ENCODE data around the gene HAAO.

The HAAO gene

GRCh38 chr2:42765686-42766085 is 26.7 kb downstream of the HAAO start:
- no peak overlapping the region for H3K4me3 ChIP-seq (ENCODE audit: low read depth, low read length)
- no peaks in the 10 kb centered on the region for H3K36me3 ChIP-seq
- DNase-seq = no peak
- H3K27me3 ChIP-seq = no peaks in the 10 kb centered on the region
- H3K9me3 ChIP-seq = no peaks in the 10 kb centered on the region
- H3K4me1 ChIP-seq = no peaks in the 10 kb centered on the region; the same call in 1 of the 2 replicates
- no peak for TF ChIP-seq CTCF (IDR thresholded peaks at IDR 0.05; ENCODE audit: low read depth, low read length)

- no peaks in the 10 kb centered on the region; the same call in 1 of the 2 replicates for H3K4me1 ChIP-seq
- no peak for TF ChIP-seq CTCF (IDR thresholded peaks at IDR 0.05; ENCODE audit: low read depth, low read length)
- no peaks in the 10 kb centered on the region for H3K27me3 ChIP-seq
- H3K9me3 ChIP-seq = no peaks in the 10 kb centered on the region
- no peaks in the 10 kb centered on the region for H3K36me3 ChIP-seq
- H3K4me3 ChIP-seq (ENCODE audit: low read depth, low read length) = no peak overlapping the region
- DNase-seq = no peak
Measured at GRCh38 chr2:42764901-42765300, 27.5 kb downstream of the HAAO start.

GRCh38 chr2:42764096-42764495 is 28.3 kb downstream of the HAAO start, which contains the start of gene OXER1:
Gene OXER1 (minus strand): TSS chr2:42764135. CDS start chr2:42764062, 73 bp downstream.
- H3K36me3 ChIP-seq = no peaks in the 10 kb centered on the region
- H3K9me3 ChIP-seq = no peaks in the 10 kb centered on the region
- no peak for TF ChIP-seq CTCF (IDR thresholded peaks at IDR 0.05; ENCODE audit: low read depth, low read length)
- H3K4me1 ChIP-seq = no peaks in the 10 kb centered on the region; the same call in 1 of the 2 replicates
- H3K4me3 ChIP-seq (ENCODE audit: low read depth, low read length) = no peak within 1 kb of the TSS
- DNase-seq = no peak
- H3K27me3 ChIP-seq = no peaks in the 10 kb centered on the region

GRCh38 chr2:42762823-42763804 is 29.3 kb downstream of the HAAO start:
- no peak for DNase-seq

GRCh38 chr2:42762155-42762554 is 30.2 kb downstream of the HAAO start:
- Histone ChIP-seq H3K9me3 (no peaks in the 10 kb centered on the region), H3K27me3 (no peaks in the 10 kb centered on the region), H3K4me3 (ENCODE audit: low read depth, low read length) (no peak overlapping the region), H3K36me3 (no peaks in the 10 kb centered on the region; the same call in 1 of the 2 replicates), H3K4me1 (no peaks in the 10 kb centered on the region)
- no peak for TF ChIP-seq CTCF (IDR thresholded peaks at IDR 0.05; ENCODE audit: low read depth, low read length)
- DNase-seq = no peak

More at GRCh38 chr2:42762823-42763804, 29.3 kb downstream of the HAAO start:
- no peak for TF ChIP-seq CTCF (IDR thresholded peaks at IDR 0.05; ENCODE audit: low read depth, low read length)
- no peak overlapping the region for H3K4me3 ChIP-seq (ENCODE audit: low read depth, low read length)
- no peaks in the 10 kb centered on the region for H3K27me3 ChIP-seq
- H3K9me3 ChIP-seq = no peaks in the 10 kb centered on the region
- H3K36me3 ChIP-seq = no peaks in the 10 kb centered on the region; the same call in 1 of the 2 replicates
- H3K4me1 ChIP-seq = no peaks in the 10 kb centered on the region; the same call in 1 of the 2 replicates

- no peak overlapping the region for H3K4me3 ChIP-seq (ENCODE audit: low read depth, low read length)
- no peaks in the 10 kb centered on the region for H3K27me3 ChIP-seq
- no peaks in the 10 kb centered on the region for H3K9me3 ChIP-seq
- no peak for TF ChIP-seq CTCF (IDR thresholded peaks at IDR 0.05; ENCODE audit: low read depth, low read length)
- no peaks in the 10 kb centered on the region for H3K4me1 ChIP-seq
- no peaks in the 10 kb centered on the region; the same call in 1 of the 2 replicates for H3K36me3 ChIP-seq
- no peak for DNase-seq
Measured at GRCh38 chr2:42761554-42761953, 30.8 kb downstream of the HAAO start.
